Measurements from ENCODE around the gene SLC25A29.
A peak's percentile ranks its signal among the peaks of the same experiment; 100 is the strongest.
"Not testable (repeated sequence)": the region's sequence is repeated elsewhere in the genome, so short reads cannot be mapped to it uniquely, and the experiment has no call there.

The SLC25A29 gene, protein sequence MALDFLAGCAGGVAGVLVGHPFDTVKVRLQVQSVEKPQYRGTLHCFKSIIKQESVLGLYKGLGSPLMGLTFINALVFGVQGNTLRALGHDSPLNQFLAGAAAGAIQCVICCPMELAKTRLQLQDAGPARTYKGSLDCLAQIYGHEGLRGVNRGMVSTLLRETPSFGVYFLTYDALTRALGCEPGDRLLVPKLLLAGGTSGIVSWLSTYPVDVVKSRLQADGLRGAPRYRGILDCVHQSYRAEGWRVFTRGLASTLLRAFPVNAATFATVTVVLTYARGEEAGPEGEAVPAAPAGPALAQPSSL

GRCh38 chr14:100306101-100306997 is at the start of gene SLC25A29:
TSS of gene SLC25A29 (minus strand) at chr14:100306444. CDS start at chr14:100306232, 212 bp downstream.
- DNase-seq (ENCODE audit: low read depth, low spot score): no peak

DNA sequence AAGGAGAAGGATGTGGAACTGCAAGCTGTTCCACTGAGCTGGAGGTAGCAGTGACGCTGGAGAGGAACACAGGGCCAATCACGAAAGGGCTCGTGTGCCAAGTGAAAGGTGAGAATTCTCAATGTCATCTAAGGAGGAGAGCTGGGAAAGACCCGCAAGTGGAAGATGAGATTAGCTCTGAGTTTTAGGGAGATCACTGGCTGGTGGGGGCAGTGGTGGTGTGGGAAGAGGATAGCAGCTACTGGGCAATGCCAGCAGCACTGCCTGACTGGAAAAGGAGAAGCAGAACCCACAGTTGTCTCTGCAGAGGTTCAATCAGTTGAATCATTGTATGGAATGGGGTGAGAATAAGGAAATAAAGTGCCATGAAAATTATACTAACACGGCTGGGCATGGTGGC is 44.7 kb upstream of the SLC25A29 start:
- no peak for DNase-seq (ENCODE audit: low read depth, low spot score)

- DNase-seq (ENCODE audit: low read depth, low spot score): no peak
Observed at GRCh38 chr14:100350276-100350926, 44.2 kb upstream of the SLC25A29 start.

- DNase-seq (ENCODE audit: low read depth, low spot score): no peak
Observed at GRCh38 chr14:100348784-100349685, 42.8 kb upstream of the SLC25A29 start.

DNA sequence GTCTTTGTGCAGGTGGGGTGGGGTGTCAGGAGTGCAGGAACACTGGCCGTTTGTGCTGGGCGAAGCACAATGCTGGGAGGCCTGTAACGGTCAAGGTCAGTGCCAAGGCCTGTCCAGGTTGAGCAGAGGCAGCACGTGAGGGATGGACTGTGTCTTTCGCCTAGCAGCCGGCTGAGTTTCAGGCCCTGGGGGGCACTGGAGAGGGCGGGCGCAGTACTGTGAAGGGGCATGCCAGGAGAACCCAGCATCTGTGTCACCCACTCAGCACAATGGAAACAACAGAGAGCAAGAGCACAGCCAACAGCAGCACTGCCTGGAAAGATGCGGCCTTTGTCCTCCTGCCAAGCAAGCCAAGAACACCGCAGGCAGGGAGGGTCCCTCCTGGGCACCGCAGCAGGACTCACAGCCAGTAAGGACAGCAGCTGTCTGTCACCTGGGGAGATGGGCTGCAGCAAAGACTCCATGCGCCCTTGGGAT is 42.0 kb upstream of the SLC25A29 start:
- DNase-seq (ENCODE audit: low read depth, low spot score): no peak

DNA sequence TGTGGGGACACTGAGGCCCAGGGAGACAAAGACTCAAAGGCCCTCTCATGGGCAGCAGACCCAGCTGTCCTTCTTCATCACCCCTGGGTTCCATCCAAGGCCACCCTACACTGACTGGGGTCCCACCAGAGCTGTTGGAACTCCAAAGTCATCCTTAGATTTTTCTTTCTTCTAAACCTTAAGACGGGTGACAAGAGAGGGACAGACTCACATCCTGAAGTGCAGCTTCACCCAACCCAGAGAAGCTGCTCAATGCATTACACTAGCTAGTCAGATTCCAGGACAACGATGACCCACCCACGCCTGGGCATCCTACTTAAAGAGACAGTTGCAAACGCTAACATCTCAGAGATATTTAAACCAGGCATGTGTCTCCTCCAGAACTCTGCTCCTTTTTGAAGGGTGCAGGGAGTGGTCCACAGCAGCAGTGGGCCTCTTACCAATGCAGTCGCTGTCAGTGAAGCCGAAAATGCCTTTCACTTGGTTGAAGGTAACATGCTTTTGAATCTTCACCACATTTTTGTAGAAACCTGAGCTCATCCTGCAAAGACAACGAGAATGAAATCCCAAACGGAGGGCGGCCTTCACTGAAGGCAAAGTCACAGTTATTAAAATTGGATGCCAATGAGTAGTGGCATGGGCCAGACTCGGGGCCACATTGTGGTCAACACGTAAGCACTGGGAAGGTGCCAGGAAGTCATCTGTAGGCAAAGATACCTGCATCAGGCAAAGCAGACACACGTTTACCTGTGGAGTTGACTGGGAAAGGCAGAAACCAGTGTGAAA is 40.3 kb upstream of the SLC25A29 start:
- DNase-seq (ENCODE audit: low read depth, low spot score): no peak

- DNase-seq (ENCODE audit: low read depth, low spot score): no peak
Observed at GRCh38 chr14:100345711-100346110, 39.5 kb upstream of the SLC25A29 start.

DNA sequence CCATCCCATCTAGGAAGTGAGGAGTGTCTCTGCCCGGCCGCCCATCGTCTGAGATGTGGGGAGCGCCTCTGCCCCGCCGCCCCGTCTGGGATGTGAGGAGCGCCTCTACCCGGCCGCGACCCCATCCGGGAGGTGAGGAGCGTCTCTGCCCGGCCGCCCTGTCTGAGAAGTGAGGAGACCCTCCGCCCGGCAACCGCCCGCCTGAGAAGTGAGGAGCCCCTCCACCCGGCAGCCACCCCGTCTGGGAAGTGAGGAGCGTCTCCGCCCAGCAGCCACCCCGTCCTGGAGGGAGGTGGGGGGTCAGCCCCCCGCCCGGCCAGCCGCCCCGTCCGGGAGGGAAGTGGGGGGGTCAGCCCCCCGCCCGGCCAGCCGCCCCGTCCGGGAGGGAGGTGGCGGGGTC is 38.4 kb upstream of the SLC25A29 start:
- DNase-seq (ENCODE audit: low read depth, low spot score): not testable (repeated sequence)

DNA sequence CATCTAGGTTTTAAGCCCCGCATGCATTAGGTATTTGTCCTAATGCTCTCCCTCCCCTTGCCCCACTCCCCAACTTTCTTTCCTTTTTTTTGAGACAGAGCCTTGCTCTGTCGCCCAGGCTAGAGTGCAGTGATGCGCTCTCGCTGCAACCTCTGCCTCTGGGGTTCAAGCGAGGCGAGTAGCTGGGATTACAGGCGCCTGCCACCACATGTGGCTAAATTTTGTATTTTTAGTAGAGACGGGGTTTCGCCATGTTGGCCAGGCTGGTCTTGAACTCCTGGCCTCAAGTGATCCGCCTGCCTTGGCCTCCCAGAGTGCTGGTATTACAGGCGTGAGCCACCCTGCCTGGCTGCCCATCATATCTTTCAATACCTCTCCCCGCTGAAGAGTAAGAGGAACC is 36.6 kb upstream of the SLC25A29 start:
- DNase-seq (ENCODE audit: low read depth, low spot score): not testable (repeated sequence)

DNA sequence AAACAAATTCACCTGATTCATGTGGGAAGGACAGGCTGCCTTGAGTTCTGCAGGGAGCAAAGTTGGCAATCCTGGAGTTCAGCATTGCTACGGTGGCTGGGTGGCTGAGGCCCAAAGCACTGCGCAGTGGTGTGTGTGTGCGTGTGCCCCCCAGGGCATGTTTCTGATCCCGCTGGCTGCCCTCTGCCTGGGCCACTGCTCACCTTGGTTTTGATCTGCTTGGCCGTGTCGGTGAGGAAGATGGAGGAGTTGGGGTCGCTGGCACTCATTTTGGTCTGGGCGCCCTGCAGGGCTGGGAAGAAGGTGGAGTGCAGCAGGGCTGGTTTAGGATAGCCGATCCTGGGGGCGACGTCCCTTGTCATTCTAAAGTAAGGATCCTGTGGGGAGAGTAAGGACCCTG is 36.0 kb upstream of the SLC25A29 start:
- DNase-seq (ENCODE audit: low read depth, low spot score): no peak

DNA sequence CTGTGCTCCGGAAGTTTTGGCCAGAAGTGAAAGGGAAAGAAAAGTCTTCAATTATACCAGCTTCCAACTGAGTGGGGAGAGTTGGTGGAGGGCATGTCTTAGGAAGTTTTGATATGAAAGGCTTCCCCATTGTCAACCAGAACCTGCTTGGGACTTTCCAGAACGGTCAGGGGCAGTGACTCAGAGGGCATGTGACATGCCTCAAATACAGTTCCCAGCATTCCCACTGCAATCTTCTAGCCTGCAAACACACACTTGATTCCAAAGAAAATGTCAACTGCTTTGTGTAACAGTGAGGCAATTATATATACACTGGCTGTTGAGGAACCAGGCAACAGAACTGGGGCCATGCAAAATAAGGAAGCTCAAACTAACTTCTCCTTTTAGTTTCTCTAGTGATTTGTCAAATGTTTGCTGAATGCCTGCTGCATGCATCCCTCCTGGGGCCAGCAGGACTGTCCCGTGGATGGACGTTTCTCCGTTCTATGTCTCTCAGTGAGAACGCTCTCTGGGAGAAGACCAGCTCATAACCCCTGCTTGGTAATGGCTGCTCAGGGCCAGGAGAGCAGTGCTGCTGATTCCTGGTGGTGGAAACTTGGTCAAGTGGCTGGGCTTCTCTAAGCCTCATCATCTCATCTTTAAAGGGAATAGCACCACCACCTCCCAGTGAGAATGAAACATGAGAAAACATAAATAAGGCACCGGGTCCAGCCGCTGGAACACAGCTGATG is 35.2 kb upstream of the SLC25A29 start:
- DNase-seq (ENCODE audit: low read depth, low spot score): peak; percentile 27

DNA sequence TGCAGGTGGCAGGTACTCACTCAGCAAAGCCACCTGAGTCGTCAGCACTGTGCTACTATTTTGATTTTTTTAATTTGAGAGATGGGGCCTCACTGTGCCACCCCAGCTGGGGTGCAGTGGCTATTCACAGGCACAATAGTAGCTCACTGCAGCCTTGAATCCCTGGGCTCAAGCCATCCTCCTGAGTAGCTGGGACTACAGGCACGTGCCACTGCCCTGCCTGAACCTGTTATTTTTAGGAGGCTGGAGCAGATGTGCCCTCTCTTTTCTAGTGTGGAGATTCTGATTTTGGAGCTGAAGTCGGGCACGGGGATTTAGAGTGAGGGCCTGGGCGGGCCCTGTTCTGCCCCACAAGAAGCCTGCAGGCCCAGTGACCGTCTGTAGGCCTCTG is 34.2 kb upstream of the SLC25A29 start:
- no peak for DNase-seq (ENCODE audit: low read depth, low spot score)

- DNase-seq (ENCODE audit: low read depth, low spot score): no peak
Observed at GRCh38 chr14:100339766-100340422, 33.6 kb upstream of the SLC25A29 start.

GRCh38 chr14:100336618-100337530 is 30.6 kb upstream of the SLC25A29 start:
- no peak for DNase-seq (ENCODE audit: low read depth, low spot score)

DNA sequence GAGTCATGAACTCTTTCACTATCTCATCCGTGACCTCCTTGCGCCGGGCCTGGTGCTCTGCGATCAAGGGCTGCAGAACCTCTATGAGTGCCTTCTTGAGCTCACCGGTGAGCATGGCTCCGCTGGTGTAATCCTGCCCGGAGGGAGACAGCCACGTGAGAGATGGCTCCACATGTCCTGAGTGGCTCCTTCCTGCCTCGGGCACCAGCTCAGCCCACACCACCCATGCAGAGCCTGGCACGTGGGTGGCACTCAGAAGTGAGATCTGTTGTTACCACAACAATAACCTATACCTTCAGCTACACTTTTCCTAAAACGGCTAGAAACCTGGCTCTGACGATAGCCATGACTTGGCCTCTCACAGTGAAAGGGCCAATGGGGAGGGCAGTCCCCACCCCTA is 28.7 kb upstream of the SLC25A29 start:
- DNase-seq (ENCODE audit: low read depth, low spot score): no peak

- DNase-seq (ENCODE audit: low read depth, low spot score): no peak
Observed at GRCh38 chr14:100333827-100334226, 27.6 kb upstream of the SLC25A29 start.

DNA sequence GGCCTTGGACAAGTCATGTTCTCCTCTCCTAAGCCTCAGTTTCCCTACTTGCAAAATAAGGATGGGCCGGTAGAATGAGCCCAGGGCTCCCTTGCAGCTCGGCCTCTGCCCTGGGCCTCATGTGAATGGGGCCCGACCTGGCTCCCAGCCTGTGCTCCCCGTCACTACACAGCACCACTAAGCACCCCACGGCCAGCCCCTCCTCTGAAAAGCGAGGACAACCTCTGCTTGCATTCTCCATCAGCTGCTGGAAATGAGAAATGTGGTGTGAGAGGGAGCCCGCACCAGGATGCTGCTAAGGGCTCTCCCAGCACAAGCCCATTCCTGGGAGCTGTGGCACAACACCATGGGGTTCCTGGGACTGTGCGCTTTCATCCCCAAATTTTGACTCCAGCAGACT is 27.1 kb upstream of the SLC25A29 start:
- DNase-seq (ENCODE audit: low read depth, low spot score): no peak

- DNase-seq (ENCODE audit: low read depth, low spot score): no peak
Observed at GRCh38 chr14:100332797-100333196, 26.6 kb upstream of the SLC25A29 start.
